Endodermal cell (in vitro differentiated cells): ENCODE results near the gene CYB5R2. TPM values are rescaled to one million over a fixed set of nuclear protein-coding genes. Genes with fewer than 3 reads are reported as not detected.

Experiments used
- DNase-seq: peaks from one replicate; pipeline ENCODE4 v3.0.0-alpha.2; 2017
- H3K27ac ChIP-seq: 2 replicates; pipeline ENCODE4 v1.5.1; 2013; ENCODE audit warnings: mild to moderate bottlenecking, low read depth, low read length, moderate library complexity
- H3K27me3 ChIP-seq: 2 replicates; pipeline ENCODE4 v1.6.1; 2013; ENCODE audit warnings: mild to moderate bottlenecking, low read length, moderate library complexity; ENCODE audit not compliant: insufficient read depth, control insufficient read depth, poor library complexity, severe bottlenecking
- H3K36me3 ChIP-seq: 2 replicates; pipeline ENCODE4 v1.7.0; 2013; ENCODE audit warnings: mild to moderate bottlenecking, low read length, moderate library complexity; ENCODE audit not compliant: control insufficient read depth, insufficient read depth
- H3K4me1 ChIP-seq: one replicate; pipeline ENCODE4 v1.7.0; 2013; ENCODE audit warnings: low read length; ENCODE audit not compliant: control insufficient read depth, insufficient read depth
- H3K4me3 ChIP-seq: 2 replicates; pipeline ENCODE4 v1.5.1; 2013; ENCODE audit warnings: mild to moderate bottlenecking, low read length, moderate library complexity
- H3K9ac ChIP-seq: 2 replicates; pipeline ENCODE4 v1.6.1; 2013; ENCODE audit warnings: mild to moderate bottlenecking, low read length, moderate library complexity; ENCODE audit not compliant: poor library complexity, severe bottlenecking; ENCODE audit errors: extremely low read depth
- H3K9me3 ChIP-seq: 2 replicates; pipeline ENCODE4 v1.6.1; 2013; ENCODE audit warnings: mild to moderate bottlenecking, low read length, moderate library complexity; ENCODE audit not compliant: control insufficient read depth
- H3K27ac Mint-ChIP-seq: 2 replicates; pipeline ENCODE4 v1.8.0; 2020; ENCODE audit warnings: mixed read lengths
- H3K27me3 Mint-ChIP-seq: 2 replicates; pipeline ENCODE4 v1.8.0; 2021; ENCODE audit warnings: mild to moderate bottlenecking, mixed read lengths; ENCODE audit not compliant: insufficient read depth
- H3K36me3 Mint-ChIP-seq: 2 replicates; pipeline ENCODE4 v1.8.0; 2020; ENCODE audit warnings: low read depth, mixed read lengths
- H3K4me1 Mint-ChIP-seq: 2 replicates; pipeline ENCODE4 v1.8.0; 2020; ENCODE audit warnings: mixed read lengths
- H3K4me3 Mint-ChIP-seq: 2 replicates; pipeline ENCODE4 v1.8.0; 2020; ENCODE audit warnings: mild to moderate bottlenecking, moderate library complexity, mixed read lengths
- H3K9me3 Mint-ChIP-seq: 2 replicates; pipeline ENCODE4 v1.8.0; 2020; ENCODE audit warnings: mild to moderate bottlenecking, mixed read lengths
- WGBS, 2 experiments: methylation state at CpG; one replicate each; pipeline versions ENCODE4 v1.1.5 to v1.1.7; 2013; ENCODE audit warnings: missing lambda C conversion rate in 2 of 2, mixed read lengths in 1 of 2; ENCODE audit not compliant: insufficient coverage in 1 of 2, insufficient read length in 1 of 2; 5-methylcytosine and 5-hydroxymethylcytosine counted together
- total RNA-seq, 2 donors: library from RNA; stranded (reverse); fragmentation: NEBNext Ultra II Directional in 1 of 2; extraction: Animal tissue kit (Norgen Biotek cat#: 25700) in 1 of 2; gene quantifications; 2 replicates in 1 of 2; 3 replicates in 1 of 2; pipeline ENCODE4 v1.2.1, GENCODE V29; 2021
- TF ChIP-seq, protein P1 (sequence below): fragments of 200-600 bp; sonication (generic); conservative IDR thresholded peaks from 2 replicates; pipeline ENCODE4 v1.5.0; 2021; ENCODE audit warnings: antibody characterized with exemption, mild to moderate bottlenecking

Gene CYB5R2
- total RNA-seq, 2 donors from 2014 or later = 31.7 to 51.9 TPM

DNA sequence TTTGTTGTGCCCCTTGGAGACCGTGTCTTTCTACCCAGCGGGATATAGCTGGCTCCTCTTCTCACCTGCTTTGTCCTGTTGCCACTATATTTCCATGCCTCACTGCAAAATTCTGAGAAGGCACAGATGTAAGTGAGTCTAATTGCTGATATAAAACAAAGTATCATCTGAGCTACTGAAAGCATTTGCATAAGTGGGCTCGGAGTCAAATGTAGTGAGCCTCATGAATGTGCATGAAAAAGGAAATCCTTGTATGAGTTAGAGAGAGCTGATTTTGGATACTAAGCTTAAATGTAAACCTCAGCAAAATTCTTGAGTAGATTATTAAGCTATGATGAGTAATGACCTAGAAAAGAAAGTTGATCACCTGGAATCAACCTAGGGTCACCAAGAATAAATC lies 19.1 kb upstream of the CYB5R2 start:
- H3K27me3 ChIP-seq = no peaks in the 10 kb centered on the region
- no peaks in the 10 kb centered on the region for H3K9me3 Mint-ChIP-seq
- no peak overlapping the region for H3K27ac Mint-ChIP-seq
- peaks cover 28% of the 10 kb centered on the region for H3K4me1 Mint-ChIP-seq
- H3K36me3 ChIP-seq = peaks cover 51% of the 10 kb centered on the region
- peaks cover 4% of the 10 kb centered on the region for H3K9me3 ChIP-seq
- no peak overlapping the region for H3K9ac ChIP-seq
- DNase-seq = no peak
- H3K4me1 ChIP-seq = peaks cover 17% of the 10 kb centered on the region
- H3K4me3 Mint-ChIP-seq = no peak overlapping the region
- H3K36me3 Mint-ChIP-seq = peaks cover 23% of the 10 kb centered on the region
- TF ChIP-seq, protein P1, sequence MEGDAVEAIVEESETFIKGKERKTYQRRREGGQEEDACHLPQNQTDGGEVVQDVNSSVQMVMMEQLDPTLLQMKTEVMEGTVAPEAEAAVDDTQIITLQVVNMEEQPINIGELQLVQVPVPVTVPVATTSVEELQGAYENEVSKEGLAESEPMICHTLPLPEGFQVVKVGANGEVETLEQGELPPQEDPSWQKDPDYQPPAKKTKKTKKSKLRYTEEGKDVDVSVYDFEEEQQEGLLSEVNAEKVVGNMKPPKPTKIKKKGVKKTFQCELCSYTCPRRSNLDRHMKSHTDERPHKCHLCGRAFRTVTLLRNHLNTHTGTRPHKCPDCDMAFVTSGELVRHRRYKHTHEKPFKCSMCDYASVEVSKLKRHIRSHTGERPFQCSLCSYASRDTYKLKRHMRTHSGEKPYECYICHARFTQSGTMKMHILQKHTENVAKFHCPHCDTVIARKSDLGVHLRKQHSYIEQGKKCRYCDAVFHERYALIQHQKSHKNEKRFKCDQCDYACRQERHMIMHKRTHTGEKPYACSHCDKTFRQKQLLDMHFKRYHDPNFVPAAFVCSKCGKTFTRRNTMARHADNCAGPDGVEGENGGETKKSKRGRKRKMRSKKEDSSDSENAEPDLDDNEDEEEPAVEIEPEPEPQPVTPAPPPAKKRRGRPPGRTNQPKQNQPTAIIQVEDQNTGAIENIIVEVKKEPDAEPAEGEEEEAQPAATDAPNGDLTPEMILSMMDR = no peak
- H3K4me3 ChIP-seq = no peak overlapping the region
- 97 to 100% methylated on average over 3 of the region's 3 CpGs for WGBS, 2 experiments
- H3K27ac ChIP-seq = no peak overlapping the region
- no peaks in the 10 kb centered on the region for H3K27me3 Mint-ChIP-seq

DNA sequence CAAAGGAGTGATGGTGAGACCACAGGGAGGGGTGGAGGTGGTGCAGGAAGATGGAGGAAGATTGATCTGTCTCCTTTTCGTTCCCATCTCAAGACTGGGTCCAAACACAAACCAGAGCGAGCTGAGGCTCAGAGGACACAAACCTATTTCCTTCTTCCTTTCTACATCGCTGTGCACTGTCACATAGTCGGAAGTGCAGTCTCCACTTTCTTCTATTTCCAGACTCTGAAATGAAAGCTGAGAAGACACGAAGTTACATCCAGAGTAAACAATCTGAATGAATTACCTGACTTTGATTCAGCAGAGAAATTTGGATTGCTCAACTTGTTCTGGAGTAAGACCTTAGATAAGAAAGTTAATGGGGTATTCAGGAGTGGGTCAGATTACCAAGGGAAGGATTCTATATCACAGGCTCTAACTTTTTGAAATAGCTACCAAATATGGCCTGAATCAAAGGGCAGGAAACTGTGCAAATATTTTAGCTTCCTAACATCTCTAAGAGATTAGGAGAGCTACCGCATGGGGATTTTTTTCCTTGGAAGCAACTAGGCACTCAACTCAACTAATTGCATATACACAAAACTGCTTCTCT lies 18.6 kb upstream of the CYB5R2 start:
- Histone ChIP-seq H3K27ac (no peak overlapping the region), H3K9ac (no peak overlapping the region), H3K4me3 (no peak overlapping the region), H3K9me3 (peaks cover 4% of the 10 kb centered on the region), H3K27me3 (no peaks in the 10 kb centered on the region), H3K4me1 (peaks cover 17% of the 10 kb centered on the region), H3K36me3 (peaks cover 51% of the 10 kb centered on the region)
- DNase-seq = no peak
- TF ChIP-seq, protein P1 = no peak
- peaks cover 23% of the 10 kb centered on the region for H3K36me3 Mint-ChIP-seq
- WGBS, 2 experiments = 90 to 91% methylated on average over 6 of the region's 6 CpGs
- no peaks in the 10 kb centered on the region for H3K27me3 Mint-ChIP-seq
- peaks cover 30% of the 10 kb centered on the region for H3K4me1 Mint-ChIP-seq
- H3K4me3 Mint-ChIP-seq = no peak overlapping the region
- no peak overlapping the region for H3K27ac Mint-ChIP-seq
- H3K9me3 Mint-ChIP-seq = no peaks in the 10 kb centered on the region

DNA sequence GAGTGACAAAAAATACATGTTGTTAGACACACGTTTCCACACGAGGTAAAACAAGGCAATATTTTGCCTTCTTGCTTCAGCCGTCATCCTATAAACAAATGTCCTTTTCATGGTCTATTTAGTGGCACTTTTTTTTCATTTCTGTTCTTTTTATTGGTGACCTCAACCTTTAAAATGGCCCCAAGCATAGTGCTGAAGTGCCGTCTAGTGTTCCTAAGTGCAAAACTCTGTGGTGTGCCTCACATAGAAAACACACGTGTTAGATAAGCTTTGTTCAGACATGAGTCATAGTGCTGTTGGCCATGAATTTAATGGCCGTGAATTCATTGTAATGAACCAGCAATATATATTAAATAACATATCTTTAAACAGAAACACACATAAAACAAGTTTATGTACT lies 17.3 kb upstream of the CYB5R2 start:
- H3K27me3 ChIP-seq = no peaks in the 10 kb centered on the region
- Mint-ChIP-seq H3K4me1 (peaks cover 30% of the 10 kb centered on the region), H3K4me3 (no peak overlapping the region), H3K27ac (no peak overlapping the region), H3K9me3 (no peaks in the 10 kb centered on the region), H3K27me3 (no peaks in the 10 kb centered on the region), H3K36me3 (peaks cover 23% of the 10 kb centered on the region)
- H3K36me3 ChIP-seq = peaks cover 53% of the 10 kb centered on the region
- no peak overlapping the region for H3K9ac ChIP-seq
- no peak for DNase-seq
- TF ChIP-seq, protein P1 = peak; percentile 31
- no peak overlapping the region for H3K27ac ChIP-seq
- H3K4me3 ChIP-seq = no peak overlapping the region
- peaks cover 17% of the 10 kb centered on the region for H3K4me1 ChIP-seq
- 86 to 88% methylated on average over 3 to 6 of the region's 6 CpGs for WGBS, 2 experiments
- H3K9me3 ChIP-seq = peaks cover 4% of the 10 kb centered on the region
